Fibroblast of peridontal ligament (primary cell): ENCODE data around the gene ASCL3.
A peak's percentile ranks its signal among the peaks of the same experiment; 100 is the strongest.
"Not testable (repeated sequence)": the region's sequence is repeated elsewhere in the genome, so short reads cannot be mapped to it uniquely, and the experiment has no call there.

Source experiments
- DNase-seq: peaks from one replicate; pipeline ENCODE4 v3.0.0-alpha.2; 2010; ENCODE audit errors: extremely low read depth

The ASCL3 gene

DNA sequence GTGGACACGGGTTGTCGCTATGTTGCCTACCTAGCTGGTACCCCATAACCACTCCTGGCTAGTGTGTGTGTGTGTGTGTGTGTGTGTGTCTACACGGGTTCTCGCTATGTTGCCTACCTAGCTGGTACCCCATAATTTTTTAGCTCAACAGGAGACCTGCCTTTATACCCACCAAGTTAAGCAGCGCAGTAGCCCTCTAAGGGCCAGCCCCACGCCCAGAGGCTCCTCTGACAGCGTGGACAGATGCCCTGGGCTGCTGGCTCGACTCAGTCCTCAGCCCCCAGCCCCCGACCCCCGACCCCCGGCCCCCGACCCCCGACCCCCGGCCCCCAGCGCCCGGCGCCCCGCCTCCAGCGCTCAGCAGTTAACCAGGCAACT, 32.2 kb downstream of the ASCL3 start:
- DNase-seq, result no peak

DNA sequence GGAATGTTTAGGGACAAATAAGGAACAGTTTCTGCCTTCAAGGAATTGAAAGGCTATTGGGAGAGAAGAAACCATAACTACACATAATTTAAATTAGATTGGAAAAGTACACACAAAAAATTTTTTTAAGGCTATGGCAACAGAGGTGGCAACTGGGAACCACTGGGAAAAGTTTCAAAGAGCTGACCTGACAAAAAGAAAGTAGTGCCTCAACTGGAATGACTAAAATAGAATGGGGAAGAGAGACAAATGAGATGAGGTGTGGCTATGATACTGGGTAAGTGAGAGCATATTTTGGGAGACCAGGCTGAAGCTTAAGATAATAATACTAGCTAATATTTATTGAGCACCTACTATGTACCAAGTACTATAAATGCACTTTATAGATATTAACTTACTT, 34.7 kb downstream of the ASCL3 start:
- no peak for DNase-seq

DNA sequence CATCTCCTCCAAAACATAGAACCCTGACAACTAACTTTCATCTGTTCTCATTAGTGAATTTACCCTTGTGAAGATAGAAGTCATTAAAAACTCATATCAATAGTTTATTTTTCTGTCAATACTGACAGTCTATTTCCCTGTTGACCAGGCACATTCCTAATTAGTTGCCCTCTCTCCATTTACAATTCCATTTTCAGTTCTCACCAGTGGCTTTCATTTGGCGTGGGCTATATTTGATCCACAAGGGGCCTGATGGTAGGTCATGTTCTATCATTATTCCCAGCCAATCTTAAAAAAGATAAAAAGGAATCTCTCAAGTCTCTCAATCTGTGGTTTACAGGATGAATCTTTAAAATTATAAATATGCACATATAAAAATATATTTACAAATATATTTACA, 35.7 kb downstream of the ASCL3 start:
- DNase-seq, result no peak

DNA sequence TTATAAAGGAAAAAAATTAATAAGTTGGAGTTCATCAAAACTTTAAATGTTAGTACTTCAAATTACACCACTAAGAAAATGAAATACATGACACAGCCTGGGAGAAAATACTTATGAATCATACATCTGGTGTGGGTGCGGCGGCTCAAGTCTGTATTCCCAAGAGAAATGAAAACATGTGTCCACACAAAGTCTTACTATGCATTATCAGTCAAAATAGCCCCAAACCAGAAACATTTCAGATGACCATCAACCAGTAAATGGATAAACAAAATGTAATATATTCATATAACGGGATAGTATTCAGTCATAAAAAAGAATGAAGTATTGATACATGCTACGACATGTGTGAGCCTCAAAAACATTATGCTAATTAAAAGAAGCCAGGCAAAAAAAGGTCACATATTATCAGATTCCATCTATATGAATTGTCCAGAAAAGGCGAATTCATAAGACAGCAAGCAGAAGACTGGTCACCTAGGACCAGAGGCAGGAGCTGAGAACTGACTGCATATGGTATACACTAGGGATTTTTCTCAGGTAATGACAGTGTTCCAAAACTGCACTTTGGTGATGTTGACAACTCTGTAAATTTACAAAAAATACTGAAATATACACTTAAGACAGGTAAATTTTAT, 37.2 kb downstream of the ASCL3 start:
- peak; percentile 87 for DNase-seq

- no peak for DNase-seq
Measured at GRCh38 chr11:8899119-8899753, 43.6 kb downstream of the ASCL3 start.

- not testable (repeated sequence) for DNase-seq
Measured at GRCh38 chr11:8891185-8891584, 51.6 kb downstream of the ASCL3 start.
